HG03558 (cell line): ENCODE results near the gene VEPH1.

Experiments
- ATAC-seq: cut with Tn5 transposase; IDR thresholded peaks from one replicate; pipeline ENCODE4 v1.9.1; 2021; ENCODE audit warnings: moderate number of reproducible peaks; ENCODE audit not compliant: unreplicated experiment; ENCODE audit errors: extremely low read depth

Gene VEPH1

GRCh38 chr3:157526036-157526435, 22.8 kb upstream of the VEPH1 start:
- ATAC-seq: no peak

DNA sequence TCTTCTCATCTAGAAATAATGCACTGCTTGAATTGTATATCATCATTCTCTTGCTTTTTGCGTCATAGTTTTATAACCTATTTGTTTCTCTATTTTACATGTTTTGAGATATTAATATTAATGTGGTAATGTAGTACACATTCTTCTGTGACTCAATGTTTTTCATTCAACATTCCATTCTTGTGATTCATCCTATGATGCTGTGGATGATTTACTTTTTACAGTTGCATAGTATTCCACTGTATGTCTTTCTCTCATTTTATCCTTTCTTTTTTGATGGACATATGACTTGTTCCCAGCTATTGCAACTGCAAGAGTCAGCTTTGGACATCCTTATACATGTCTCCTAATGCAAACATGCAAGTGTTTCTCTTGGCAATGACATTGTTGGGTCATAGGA, 20.6 kb upstream of the VEPH1 start:
- no peak for ATAC-seq

- no peak for ATAC-seq
Observed at GRCh38 chr3:157522648-157523047, 19.4 kb upstream of the VEPH1 start.

DNA sequence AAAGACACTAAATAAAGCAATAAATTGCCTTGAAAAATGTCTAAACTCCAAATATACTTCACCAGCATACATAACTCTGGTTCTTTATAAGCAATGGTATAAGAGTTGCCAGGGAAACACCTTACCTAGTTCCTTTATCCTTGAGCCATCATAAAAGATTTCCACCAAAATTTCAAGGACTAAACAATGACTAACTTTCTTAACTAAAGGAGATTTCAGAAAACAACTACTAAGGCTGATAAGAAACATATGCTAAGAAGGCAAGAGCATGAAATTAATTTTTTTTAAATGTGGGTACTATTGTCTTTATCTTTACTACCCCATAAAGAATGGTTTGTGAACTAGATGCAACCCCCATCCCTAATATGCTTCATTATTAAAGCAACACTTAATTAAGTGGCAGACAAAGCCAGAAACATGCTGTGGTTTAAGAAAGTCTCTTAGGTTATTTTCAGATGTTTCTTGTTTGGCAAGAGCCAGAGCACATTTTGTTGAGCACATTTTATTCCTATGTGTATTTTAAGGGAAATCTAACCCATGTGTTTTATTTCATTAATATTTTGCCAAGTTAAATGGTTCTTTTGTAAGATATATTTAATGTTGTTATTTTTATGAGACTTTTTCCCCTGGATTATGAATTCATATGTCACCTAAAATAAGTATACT, 17.4 kb upstream of the VEPH1 start:
- ATAC-seq: no peak

- ATAC-seq: no peak
Observed at GRCh38 chr3:157518881-157519280, 15.7 kb upstream of the VEPH1 start.

GRCh38 chr3:157516928-157517327, 13.7 kb upstream of the VEPH1 start:
- ATAC-seq: no peak

GRCh38 chr3:157515398-157515797, 12.2 kb upstream of the VEPH1 start:
- no peak for ATAC-seq

GRCh38 chr3:157514371-157514895, 11.2 kb upstream of the VEPH1 start:
- no peak for ATAC-seq

- no peak for ATAC-seq
Observed at GRCh38 chr3:157513585-157513984, 10.4 kb upstream of the VEPH1 start.

DNA sequence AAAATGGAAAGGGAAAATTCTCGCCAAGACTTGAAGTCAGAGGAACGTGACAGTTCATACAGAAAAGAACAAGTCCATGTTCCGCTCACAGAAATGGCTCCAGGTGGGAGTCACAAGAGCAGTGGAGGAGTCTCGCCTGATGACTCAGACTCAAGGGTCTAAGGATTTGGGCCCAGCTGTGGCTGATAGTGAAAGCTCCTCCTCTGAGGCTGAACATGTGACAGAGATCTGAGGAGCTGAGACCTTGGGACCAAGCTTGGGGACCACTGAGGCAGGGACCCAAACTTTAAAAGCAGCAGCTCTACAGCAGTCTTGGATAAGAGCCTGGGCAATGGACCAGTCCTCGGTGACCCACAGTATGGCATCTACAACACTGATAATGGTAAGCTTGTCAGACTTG, 9.3 kb upstream of the VEPH1 start:
- ATAC-seq: no peak

- no peak for ATAC-seq
Observed at GRCh38 chr3:157508461-157508860, 5.2 kb upstream of the VEPH1 start.

DNA sequence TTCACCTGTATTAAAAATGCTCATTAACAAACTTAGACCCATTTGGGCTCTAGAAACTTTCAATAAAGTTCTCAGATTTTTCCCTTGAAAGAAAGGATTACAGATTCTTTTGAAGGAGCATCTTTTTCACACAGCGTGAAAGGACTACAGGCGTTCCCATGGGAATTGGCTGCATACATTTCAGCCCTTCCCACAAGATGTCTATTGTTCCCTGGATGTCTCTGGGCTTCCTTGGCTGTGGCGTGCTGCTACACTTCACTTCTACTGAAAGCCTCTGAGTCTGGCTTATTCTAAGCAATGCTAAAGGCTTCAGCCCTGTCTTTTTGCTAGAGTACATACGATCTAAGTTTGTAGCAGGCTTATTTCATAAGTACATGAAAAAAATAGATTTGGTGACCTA, 1.4 kb downstream of the VEPH1 start:
- ATAC-seq: no peak

GRCh38 chr3:157500232-157500631, 3.0 kb downstream of the VEPH1 start:
- ATAC-seq: no peak

DNA sequence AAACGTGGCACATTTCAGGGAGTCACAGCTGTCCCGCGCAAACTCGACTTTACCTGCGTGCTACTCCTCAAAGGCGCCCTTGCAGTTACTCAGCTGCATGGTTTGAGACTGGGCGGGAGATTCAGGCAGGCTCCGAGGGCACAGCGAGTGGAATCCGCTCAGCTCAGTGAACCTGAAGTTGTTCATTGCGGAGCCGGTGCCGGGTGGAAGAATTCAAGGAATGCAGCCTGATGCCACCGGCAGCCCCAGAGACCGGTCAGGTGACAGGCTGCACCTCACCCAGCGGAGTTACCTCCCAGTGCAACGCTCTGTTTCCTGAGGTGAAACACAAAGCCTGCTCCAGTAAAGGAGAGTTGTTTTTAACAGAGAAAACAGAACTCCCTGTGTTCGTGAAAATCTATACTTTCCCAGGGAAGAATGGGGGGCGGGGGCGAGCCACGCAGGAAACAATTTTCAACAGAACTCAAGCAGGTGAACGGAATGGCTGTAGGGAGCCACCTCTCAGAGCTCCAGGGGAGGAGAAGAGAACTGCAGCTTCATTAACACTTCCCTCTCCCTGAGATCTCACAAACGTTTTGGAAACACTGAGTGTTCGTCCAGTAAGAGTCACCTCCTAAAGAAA, 3.8 kb downstream of the VEPH1 start:
- ATAC-seq: no peak

GRCh38 chr3:157498371-157498770, 4.8 kb downstream of the VEPH1 start:
- ATAC-seq: no peak

- ATAC-seq: no peak
Observed at GRCh38 chr3:157495846-157496245, 7.4 kb downstream of the VEPH1 start.

- ATAC-seq: no peak
Observed at GRCh38 chr3:157494581-157495281, 8.5 kb downstream of the VEPH1 start.

- ATAC-seq: no peak
Observed at GRCh38 chr3:157493627-157494550, 9.3 kb downstream of the VEPH1 start.

GRCh38 chr3:157491136-157491535, 12.1 kb downstream of the VEPH1 start:
- ATAC-seq: no peak

- ATAC-seq: no peak
Observed at GRCh38 chr3:157488144-157488543, 15.1 kb downstream of the VEPH1 start.
